ENCODE measurements around the gene NOTO.
"Not testable (repeated sequence)": the region's sequence is repeated elsewhere in the genome, so short reads cannot be mapped to it uniquely, and the experiment has no call there.

Gene NOTO, protein sequence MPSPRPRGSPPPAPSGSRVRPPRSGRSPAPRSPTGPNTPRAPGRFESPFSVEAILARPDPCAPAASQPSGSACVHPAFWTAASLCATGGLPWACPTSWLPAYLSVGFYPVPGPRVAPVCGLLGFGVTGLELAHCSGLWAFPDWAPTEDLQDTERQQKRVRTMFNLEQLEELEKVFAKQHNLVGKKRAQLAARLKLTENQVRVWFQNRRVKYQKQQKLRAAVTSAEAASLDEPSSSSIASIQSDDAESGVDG
- total RNA-seq: 0 reads per million in 2 donors

- DNase-seq: no peak
Measured at GRCh38 chr2:73202156-73203054, at the start of gene NOTO. Gene NOTO, plus strand, starts transcription at chr2:73202574. Its CDS starts 93 bp downstream, at chr2:73202667.

DNA sequence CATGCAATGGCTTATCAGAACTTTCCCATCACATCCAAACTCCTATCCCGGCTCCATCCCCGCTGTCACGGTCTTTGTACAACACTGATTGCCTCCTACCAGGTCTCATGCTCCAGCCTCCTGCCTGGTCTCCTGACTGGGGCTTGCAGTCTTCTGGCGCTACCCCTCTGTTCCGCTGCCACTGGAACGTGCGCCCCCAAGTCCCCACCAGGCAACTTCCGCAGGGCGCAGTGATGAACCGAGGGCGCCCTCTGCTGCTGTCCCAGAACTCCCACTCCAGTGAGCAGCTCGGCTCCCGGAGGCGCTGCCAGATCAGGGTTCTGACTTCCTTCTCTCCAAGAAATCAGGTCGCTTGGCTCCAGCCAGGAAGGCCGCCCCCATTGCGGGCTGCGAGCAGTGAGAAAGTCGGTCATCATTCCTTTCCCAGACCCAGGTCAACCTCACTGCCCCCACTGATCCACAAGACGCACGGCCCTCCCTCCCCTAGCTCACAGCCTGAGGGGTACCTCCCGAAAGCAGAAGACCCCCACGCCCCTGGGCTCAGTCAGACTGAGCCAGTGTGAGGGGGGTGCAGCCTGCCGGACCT, 45.7 kb upstream of the NOTO start:
- no peak for DNase-seq

DNA sequence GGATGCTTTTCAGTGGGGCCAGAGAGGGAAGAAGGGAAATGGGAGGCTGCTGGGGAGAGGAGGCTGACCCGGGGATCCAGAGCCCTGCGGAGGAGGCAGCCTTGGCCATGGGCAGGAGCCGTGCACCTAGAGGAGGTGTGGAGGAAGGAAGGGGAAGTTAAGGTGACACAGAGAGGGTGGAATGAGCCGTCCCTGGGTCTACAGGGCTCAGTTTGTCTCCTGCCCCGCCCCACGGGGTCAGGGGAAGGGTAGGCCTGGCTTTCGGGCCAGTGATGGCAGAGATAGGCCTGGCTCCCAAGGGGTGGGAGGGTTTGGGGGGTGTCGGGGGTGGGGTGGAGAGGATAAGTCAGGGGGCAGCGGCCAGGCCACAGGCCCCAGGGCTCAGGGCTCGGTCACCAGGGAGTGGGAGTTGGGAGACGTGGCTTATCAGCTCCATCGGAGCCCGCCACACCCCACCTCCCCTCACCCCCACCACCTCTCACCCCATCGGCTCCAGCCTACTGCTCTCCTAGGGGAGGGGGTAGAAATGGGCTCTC, 39.5 kb upstream of the NOTO start:
- DNase-seq: no peak

DNA sequence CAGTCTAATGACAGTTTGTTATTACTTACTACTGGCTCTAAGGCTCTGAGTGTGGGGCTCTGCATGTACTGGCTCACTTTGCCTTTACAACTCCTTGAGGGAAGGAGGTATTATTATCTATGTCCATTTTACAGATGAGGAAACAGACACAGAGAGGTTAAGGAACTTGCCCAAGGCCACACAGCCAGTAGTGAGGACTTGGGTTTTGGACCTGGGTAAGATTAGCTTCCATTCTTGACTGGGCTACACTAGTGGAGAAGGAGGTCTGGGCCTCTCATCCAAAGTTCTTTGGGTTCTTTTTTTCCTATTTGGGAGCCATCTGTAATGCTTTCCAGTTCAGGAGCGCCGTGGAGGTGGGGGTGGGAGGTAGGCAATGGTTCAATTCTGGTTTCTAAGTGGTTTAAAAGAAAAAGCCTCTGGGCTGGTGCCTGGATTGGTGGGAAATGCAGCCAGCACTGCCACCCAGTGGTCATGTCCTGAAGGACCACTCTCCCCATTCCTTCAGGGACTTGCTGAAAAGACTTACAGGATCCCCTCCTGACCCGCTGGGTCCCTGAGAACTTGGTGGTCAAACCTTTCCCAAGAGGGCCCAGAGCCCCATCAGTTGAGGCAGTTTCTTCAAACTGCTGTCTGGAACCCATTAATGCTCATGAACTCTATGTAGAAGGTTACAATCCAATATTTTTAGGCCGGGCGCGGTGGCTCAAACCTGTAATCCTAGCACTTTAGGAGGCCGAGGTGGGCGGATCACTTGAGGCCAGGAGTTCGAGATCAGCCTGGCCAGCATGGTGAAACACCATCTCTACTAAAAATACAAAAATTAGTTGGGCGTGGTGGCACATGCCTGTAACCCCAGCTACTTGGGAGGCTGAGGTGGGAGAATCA, 38.6 kb upstream of the NOTO start:
- no peak for DNase-seq

DNA sequence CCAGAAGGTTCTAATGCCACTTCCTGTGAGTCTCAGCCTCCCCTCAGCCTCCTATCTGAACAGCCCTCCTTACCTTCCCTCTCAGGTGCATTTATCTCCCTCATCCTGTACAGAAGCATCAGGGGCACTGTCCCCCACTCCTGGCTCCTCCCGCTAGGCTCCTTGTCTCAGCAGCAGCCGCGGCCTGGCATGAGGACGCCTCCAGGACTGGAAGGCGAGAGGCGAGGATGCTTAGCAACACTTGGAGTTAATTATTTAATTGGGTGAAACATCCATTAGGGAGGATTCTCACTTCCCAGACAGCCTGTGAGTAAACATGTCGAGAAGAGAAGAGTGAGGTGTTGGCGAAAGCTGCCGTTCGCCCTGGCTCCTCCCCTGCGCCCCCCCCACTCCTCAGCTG, 36.4 kb upstream of the NOTO start:
- DNase-seq: not testable (repeated sequence)

- DNase-seq: not testable (repeated sequence)
Measured at GRCh38 chr2:73166813-73167212, 35.6 kb upstream of the NOTO start.

GRCh38 chr2:73168348-73168747, 34.0 kb upstream of the NOTO start:
- DNase-seq: not testable (repeated sequence)

DNA sequence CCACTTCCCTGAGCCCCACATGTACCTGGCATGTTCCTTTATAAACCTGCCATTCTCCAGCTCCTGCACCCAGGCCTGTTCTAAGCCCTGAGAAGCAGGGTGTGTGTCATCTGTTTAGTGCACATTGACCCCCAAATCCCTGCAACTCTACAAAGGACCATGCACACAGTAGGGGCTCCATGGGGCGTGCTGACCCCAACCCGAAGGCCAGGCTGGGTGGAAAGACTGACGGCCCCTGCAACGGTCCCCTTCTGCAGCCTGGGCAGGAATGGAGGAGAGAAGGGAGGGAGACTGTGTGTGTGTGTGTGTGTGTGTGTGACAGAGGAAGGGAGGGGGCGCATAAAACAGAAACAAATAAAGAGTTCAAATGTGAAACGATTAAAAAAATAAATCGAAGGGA, 32.0 kb upstream of the NOTO start:
- not testable (repeated sequence) for DNase-seq

- no peak for DNase-seq
Measured at GRCh38 chr2:73172963-73173362, 29.4 kb upstream of the NOTO start.

DNA sequence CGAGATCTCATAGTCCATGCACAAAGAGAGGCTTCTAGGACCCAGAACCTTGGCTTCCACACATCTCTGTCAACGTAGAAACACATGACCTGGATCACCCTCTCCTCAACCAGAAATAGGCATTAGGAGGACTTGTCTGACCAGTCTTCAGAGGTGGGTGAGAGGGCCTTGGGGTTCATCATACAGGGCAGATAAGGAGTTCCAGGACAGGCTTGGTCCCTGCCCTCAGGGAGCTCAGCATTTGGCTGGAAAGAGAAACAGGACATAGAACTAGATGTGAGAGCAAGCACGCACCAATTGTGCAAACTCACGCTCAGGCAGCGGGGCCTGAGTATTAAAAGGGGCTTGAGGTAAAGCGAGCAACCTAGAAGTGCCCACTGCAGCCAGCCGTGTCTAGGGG, 28.6 kb upstream of the NOTO start:
- DNase-seq: no peak

DNA sequence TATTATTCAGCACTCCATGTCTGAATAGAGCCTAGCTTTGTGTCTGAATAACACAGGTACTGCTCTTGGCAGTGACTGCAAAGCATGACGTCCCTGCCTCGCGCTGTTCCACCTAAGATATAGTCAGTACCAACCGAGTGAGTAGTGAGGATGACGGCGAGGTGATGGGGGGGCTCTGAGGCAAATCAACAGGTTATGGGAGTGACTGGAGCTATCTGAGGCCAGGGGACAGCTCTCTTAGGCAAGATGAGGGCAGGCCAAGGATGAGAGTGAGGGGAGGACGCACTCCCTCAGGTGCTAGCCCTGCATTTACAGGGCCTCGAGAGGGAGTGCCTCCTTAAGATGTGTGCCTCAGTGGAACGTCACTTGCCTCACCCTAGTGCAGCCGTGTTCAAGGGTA, 28.1 kb upstream of the NOTO start:
- DNase-seq: no peak

GRCh38 chr2:73174941-73175662, 27.3 kb upstream of the NOTO start:
- DNase-seq: no peak

- peak; percentile 49 for DNase-seq
Measured at GRCh38 chr2:73175663-73176204, 26.6 kb upstream of the NOTO start.

GRCh38 chr2:73176205-73176880, 26.0 kb upstream of the NOTO start:
- DNase-seq: no peak

DNA sequence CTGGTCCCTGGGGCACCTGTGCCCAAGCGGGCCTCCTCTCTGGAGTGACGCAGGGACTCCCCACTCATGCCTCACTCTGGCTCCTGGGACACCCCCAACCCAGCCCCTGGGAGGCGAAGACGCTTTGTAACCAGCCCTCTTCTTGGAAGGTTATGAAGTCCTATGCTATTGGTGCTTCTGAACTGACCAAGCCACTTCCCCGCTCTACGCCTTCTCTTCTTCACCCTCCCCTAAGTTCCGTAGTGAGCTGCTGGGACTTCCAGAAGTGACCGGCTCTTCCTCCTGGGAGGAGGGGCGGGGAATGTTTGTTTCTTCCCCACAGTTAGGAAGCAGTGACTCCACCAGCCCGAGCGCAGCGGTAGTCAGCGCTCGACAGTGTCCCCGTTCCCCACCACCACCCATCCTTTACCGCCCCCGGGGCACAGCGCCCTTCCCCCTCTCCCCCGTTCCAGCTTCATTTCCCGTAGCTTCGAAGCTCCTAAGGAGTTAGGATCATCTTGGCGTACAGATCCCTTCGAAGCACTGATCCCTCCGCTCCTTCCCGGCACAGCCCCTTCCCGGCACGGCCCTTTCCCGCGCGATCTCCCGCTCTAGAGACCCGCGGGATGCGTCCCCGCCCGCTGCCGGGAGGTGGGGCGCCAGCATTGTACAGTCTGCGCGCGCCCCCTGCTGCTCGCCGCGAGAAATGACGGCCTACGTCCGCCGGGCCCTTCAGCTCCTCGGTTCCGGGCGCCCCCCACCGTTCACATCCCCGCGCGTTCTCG, 25.3 kb upstream of the NOTO start:
- peak; percentile 70 for DNase-seq

- DNase-seq: no peak
Measured at GRCh38 chr2:73177645-73178255, 24.6 kb upstream of the NOTO start.

DNA sequence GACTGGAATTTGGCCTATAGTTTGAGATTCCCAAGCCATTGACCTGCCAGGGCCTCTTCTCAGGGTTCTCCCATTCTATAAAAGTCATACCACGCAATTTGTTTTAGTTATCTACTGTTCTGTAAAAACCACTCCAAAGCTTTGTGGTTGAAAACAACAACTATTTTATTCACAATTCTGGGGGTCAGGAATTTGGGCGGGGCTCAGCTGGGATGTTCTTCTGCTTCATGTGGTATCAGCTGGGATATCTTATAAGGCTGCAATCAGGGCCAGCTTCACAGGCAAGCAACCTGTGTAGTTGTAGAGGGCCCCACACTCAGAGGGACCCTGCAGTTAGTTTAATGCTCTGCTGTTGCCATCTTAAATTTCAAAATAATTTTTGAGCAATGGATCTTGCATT, 16.4 kb upstream of the NOTO start:
- no peak for DNase-seq

DNA sequence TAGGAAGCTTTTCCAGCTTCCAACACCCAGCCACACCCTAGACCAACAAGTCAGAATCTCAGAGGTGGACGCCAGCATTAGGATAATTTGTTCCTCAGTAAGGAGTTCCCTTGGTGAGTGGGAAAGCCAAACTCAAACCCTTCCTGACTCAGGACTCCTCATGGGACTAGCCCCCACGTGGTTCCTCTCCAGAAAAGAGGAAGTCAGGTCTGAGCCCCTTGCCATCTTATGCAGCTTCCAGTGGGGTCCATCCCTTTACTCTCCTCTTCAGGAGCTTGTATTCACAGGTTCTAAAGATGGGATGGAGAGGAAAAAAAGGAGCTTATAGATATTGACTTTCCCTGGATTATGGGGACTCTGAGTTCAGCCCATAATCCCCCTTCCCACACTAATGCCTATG, 14.8 kb upstream of the NOTO start:
- no peak for DNase-seq

GRCh38 chr2:73197579-73197978, 4.8 kb upstream of the NOTO start:
- DNase-seq: no peak

DNA sequence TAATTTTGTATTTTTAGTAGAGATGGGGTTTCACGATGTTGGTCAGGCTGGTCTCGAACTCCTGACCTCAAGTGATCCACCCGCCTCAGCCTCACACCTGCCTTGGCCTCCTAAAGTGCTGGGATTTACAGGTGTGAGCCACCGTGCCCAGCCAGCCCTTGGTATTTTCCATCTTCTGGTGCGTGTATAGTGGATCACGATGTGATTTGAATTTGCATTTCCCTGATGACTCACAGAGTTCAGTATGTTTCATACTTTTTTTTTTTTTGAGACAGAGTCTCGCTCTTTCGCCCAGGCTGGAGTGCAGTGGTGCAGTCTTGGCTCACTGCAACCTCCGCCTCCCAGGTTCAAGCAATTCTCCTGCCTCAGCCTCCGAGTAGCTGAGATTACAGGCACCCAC, 2.1 kb upstream of the NOTO start:
- DNase-seq: not testable (repeated sequence)
